DMS53 treated with DMSO at 0.1 percent for 48 hours (cell line): Measurements from ENCODE around the gene IFNGR2.
"Not testable (repeated sequence)": the region's sequence is repeated elsewhere in the genome, so short reads cannot be mapped to it uniquely, and the experiment has no call there.

Experiments used
- DNase-seq: peaks from one replicate; lab custom pipeline; 2025; ENCODE audit not compliant: unreplicated experiment; lab: John Stamatoyannopoulos, UW

The IFNGR2 gene

GRCh38 chr21:33434770-33435360, 31.7 kb downstream of the IFNGR2 start:
- DNase-seq = no peak

- no peak for DNase-seq
Measured at GRCh38 chr21:33437140-33437539, 33.9 kb downstream of the IFNGR2 start.

GRCh38 chr21:33441489-33442477, 38.6 kb downstream of the IFNGR2 start:
- peak; percentile 87 for DNase-seq

GRCh38 chr21:33443194-33443593, 40.0 kb downstream of the IFNGR2 start:
- no peak for DNase-seq

GRCh38 chr21:33444499-33444898, 41.3 kb downstream of the IFNGR2 start:
- no peak for DNase-seq

GRCh38 chr21:33446620-33447019, 43.4 kb downstream of the IFNGR2 start:
- DNase-seq = not testable (repeated sequence)

GRCh38 chr21:33449616-33450015, 46.4 kb downstream of the IFNGR2 start:
- no peak for DNase-seq

- DNase-seq = no peak
Measured at GRCh38 chr21:33451634-33452071, 48.4 kb downstream of the IFNGR2 start.

GRCh38 chr21:33452362-33452761, 49.1 kb downstream of the IFNGR2 start:
- no peak for DNase-seq

- DNase-seq = no peak
Measured at GRCh38 chr21:33455686-33456446, 52.7 kb downstream of the IFNGR2 start.

GRCh38 chr21:33458861-33459260, 55.6 kb downstream of the IFNGR2 start:
- no peak for DNase-seq

GRCh38 chr21:33461538-33462250, 58.5 kb downstream of the IFNGR2 start:
- no peak for DNase-seq

- not testable (repeated sequence) for DNase-seq
Measured at GRCh38 chr21:33469183-33469582, 66.0 kb downstream of the IFNGR2 start.

- no peak for DNase-seq
Measured at GRCh38 chr21:33470701-33471100, 67.5 kb downstream of the IFNGR2 start.

GRCh38 chr21:33473344-33473743, 70.1 kb downstream of the IFNGR2 start:
- DNase-seq = no peak

- no peak for DNase-seq
Measured at GRCh38 chr21:33477066-33477465, 73.9 kb downstream of the IFNGR2 start.

GRCh38 chr21:33478182-33478581, 75.0 kb downstream of the IFNGR2 start:
- no peak for DNase-seq

GRCh38 chr21:33478935-33479678, 75.9 kb downstream of the IFNGR2 start:
- no peak for DNase-seq

- DNase-seq = peak; percentile 84
Measured at GRCh38 chr21:33479679-33480480, 76.7 kb downstream of the IFNGR2 start, which contains the start of gene TMEM50B. Gene TMEM50B (minus strand): TSS chr21:33479974. CDS start chr21:33468885, 11,089 bp downstream.
